Inflammatory macrophage treated with lipopolysaccharide for 4 hours (primary cell): ENCODE data around the gene KLHL28.

Source experiments
- DNase-seq: peaks from one replicate; pipeline ENCODE4 v3.0.0-alpha.2; 2020

KLHL28 gene

DNA sequence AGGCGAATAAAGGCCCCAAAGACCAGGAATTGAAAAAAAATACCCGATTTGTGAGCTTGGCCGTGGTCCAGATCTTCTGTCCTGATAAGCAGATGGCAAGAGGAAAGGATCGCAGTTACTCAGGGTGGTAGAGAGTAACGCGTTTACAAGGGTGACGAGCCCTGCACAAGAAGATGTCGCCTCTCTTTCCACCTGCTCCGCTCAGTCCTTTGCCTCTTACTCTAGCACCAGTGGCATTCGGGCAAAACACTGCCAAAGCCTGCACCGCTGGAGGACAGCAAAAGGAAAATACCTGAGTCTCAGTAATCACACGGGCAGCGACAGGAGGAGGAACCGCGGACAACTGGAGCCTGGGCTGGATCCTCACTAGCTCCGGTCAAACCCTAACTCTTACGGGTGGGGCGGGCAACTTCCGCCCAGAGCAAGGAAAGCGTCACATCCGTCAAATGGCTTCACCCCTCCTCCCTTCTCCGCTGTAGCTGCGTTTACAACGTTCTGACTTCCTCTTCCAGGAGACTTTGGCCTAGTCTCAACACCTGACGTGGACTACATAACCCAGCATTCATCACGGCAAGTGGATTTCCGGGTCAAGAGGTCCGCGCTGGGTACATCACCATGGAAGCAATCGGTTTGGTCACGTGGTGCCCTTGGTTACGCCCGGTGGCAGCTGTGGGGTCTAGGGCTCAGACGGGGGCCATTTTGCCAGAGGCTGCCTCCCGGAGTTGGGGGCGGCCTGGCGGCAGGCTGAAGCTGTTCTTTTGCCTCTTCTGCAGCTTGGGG is at the start of gene KLHL28, which contains the start of gene TOGARAM1:
Gene KLHL28, minus strand, starts transcription at position 394 of the 780 bp plus-strand sequence. CDS start 16,019 bp downstream, outside the sequence.
Gene TOGARAM1, plus strand, starts transcription at position 637 of the 780 bp plus-strand sequence. CDS start 232 bp downstream, outside the sequence.
- DNase-seq: peak; percentile 100

DNA sequence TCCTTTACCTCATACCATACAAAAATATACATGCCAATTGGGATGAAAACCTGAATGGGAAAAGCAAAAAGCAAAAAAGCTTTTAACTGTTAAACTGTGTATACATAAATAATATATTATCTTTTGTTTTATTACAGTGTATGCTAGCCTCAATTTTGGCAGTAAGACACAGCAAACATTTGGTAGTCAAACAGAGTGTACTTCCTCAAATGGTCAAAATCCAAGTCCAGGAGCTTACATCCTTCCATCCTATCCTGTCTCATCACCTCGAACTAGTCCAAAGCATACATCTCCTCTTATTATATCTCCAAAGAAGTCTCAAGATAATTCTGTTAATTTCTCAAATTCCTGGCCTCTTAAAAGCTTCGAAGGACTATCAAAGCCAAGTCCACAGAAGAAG is 42.2 kb upstream of the KLHL28 start:
- DNase-seq: no peak

GRCh38 chr14:44995770-44996294 is 34.1 kb upstream of the KLHL28 start:
- no peak for DNase-seq

- no peak for DNase-seq
These were observed 33.4 kb upstream of the KLHL28 start for GRCh38 chr14:44995196-44995595.

- DNase-seq: no peak
These were observed 28.8 kb upstream of the KLHL28 start for GRCh38 chr14:44990533-44990932.

- peak; percentile 55 for DNase-seq
These were observed 28.0 kb upstream of the KLHL28 start for GRCh38 chr14:44989497-44990440.

DNA sequence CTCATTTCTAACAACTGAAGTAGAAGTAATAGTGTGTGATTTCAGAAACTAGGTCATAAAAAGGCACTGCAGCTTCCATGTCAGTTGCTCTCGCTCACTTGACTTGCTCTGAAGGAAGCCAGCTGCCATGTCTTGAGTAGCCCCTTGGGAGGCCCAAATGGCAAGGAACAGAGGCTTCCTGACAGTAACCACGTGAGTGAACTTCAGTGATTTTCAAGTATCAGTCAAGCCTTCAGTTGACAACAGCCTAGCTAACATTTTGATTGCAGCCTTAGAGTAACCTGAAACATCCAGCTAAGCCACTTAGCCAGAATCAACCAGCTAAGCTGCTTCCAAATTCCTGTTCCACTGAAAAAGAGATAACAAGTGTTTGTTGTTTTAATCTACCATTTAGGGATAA is 26.9 kb upstream of the KLHL28 start:
- no peak for DNase-seq

GRCh38 chr14:44982594-44982993 is 20.8 kb upstream of the KLHL28 start:
- no peak for DNase-seq

GRCh38 chr14:44981198-44981597 is 19.5 kb upstream of the KLHL28 start:
- no peak for DNase-seq

DNA sequence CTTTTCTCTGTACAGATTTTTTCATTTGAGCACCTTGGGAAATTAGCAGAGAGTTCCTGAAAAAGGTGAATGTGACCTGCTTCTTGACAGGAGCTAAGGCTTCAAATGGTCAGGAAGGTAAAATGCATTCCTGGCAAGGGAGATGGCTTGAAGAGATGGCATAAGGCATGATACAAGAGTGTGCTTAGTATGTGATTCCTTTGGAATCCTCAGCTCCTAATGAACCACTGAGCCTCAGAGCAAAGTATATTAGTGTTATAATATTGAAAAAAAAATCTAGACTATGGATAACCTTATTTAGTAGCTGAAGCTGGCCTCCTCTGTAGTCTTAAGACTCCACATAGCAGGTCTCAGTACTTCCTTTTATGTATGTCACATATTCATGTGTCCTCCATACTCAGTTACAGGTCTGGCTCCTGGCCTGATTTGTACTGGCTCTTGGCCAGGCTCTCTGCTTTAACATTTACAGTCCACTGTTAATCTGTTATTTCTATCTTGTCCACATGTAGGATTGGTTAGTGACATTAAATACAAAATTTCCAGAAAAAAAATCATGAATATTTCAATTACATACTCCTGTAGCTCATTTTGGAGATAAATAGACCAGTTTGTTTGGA is 18.1 kb upstream of the KLHL28 start:
- DNase-seq: no peak

GRCh38 chr14:44979273-44979672 is 17.5 kb upstream of the KLHL28 start:
- DNase-seq: no peak

GRCh38 chr14:44971459-44971858 is 9.7 kb upstream of the KLHL28 start:
- DNase-seq: no peak

- DNase-seq: no peak
These were observed 9.2 kb upstream of the KLHL28 start for GRCh38 chr14:44970907-44971306.

GRCh38 chr14:44968714-44969113 is 7.0 kb upstream of the KLHL28 start:
- no peak for DNase-seq

DNA sequence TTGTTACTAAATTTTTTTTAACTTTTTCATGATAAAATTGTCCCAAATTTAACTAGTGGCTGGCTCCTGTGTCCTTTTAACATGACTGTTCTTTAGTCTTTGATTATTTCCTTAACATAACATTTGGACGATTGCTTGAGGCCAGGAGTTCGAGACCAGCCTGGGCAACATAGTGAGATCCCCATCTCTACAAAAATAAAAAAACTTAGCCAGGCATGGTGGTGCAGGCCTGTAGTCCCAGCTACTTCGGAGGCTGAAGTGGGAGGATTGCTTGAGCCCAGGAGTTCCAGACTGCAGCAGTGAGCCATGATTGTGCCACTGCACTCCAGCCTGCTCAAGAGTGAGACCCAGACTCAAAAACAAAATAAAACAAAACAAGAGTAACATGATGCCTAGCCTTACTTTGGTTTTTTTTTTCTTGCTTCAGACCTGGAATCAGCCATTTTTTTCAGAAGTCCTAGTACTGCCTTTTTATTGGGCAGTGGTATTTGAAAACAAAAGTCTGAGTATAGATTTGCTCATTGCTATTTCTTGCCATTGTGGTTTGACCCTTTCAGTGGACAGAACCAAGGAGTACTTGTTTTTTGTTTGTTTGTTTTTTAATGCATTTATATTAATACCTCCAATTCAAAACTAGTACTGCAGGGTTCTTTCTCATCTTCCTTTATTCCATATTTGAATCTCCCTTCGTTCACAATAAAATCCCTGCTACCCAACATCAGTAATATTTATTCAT is 5.0 kb upstream of the KLHL28 start:
- no peak for DNase-seq

- no peak for DNase-seq
These were observed 2.1 kb upstream of the KLHL28 start for GRCh38 chr14:44963775-44964380.

GRCh38 chr14:44963044-44963528 is 1.3 kb upstream of the KLHL28 start:
- peak; percentile 22 for DNase-seq

- peak; percentile 39 for DNase-seq
These were observed 742 bp upstream of the KLHL28 start for GRCh38 chr14:44962334-44963043.

GRCh38 chr14:44961151-44961553 is 595 bp downstream of the KLHL28 start:
- peak; percentile 76 for DNase-seq

DNA sequence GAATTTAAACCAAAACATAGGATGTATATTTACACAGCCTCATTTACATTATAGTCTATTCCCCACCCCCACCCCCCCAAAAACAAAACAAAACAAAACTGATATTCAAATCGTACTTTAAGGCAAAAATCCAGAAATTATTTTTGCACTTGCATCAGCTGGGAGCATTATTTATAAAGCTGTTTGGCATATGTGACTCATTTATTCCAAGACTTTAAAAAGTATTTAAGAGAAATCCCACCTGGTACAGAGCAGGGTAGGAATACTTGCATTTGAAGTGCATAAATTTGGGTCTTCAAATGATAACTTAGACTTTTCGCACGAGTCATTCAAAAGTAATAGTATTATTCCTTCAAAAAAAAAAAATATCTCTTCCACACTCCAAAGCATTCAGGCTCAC is 1.1 kb downstream of the KLHL28 start:
- DNase-seq: no peak

- peak; percentile 2 for DNase-seq
These were observed 1.6 kb downstream of the KLHL28 start for GRCh38 chr14:44960146-44960545.
